Stimulated activated CD4-positive, alpha-beta T cell treated with anti-CD3 and anti-CD28 coated beads, Interleukin-1b, Interleukin-23, amount 100 ng/mL, for 48 hours (primary cell): ENCODE results near the gene HOXB3.
A peak's percentile ranks its signal among the peaks of the same experiment; 100 is the strongest.

Experiments used
- DNase-seq: peaks from one replicate; pipeline ENCODE4 v3.0.0-alpha.2; 2020

Gene HOXB3

GRCh38 chr17:48596735-48597527, 6.9 kb upstream of the HOXB3 start:
- no peak for DNase-seq

- peak; percentile 42 for DNase-seq
These were observed 6.1 kb upstream of the HOXB3 start for GRCh38 chr17:48596000-48596734.

DNA sequence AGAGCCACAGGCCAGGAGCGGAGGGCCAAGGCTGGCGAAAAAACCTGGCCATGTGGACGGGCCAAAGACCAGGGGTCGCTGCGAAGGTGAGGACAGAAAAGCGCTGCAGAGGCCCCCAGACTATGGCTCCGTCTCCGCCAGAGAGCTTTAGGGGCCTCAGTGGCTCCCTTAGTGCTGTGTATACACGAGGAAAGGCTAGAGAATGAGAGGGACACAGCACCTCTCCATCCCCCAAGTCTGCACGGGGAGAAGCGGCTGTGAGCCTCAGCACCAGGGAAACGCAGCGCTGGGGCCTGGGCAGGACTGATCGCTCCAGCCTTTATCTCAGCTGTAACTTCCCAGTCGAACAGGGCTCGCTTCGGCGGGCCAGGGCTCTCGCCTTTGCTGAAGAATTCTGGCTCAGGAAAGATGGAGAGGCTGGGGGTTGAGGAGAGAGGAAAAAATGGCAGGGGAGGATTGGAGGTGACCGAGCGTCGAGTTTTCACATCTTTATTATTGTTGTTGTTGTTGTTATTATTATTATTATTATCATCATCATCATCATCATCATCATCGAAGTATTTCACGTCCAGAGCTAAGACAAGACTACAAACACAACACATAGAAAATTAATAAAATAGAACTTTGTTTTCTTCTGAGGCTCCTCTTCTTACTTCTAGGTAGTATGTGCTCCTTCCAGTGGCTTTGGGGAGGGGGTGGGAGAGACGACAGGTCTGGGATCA, 5.4 kb upstream of the HOXB3 start:
- no peak for DNase-seq

GRCh38 chr17:48594538-48595277, 4.7 kb upstream of the HOXB3 start:
- DNase-seq: no peak

- DNase-seq: peak; percentile 76
These were observed 3.9 kb upstream of the HOXB3 start for GRCh38 chr17:48593840-48594537.

GRCh38 chr17:48593126-48593829, 3.2 kb upstream of the HOXB3 start, which contains the start of gene HOXB5:
Gene HOXB5, minus strand, starts transcription at chr17:48593779. Its CDS starts 97 bp downstream, at chr17:48593682.
- no peak for DNase-seq

GRCh38 chr17:48592577-48592976, 2.5 kb upstream of the HOXB3 start:
- DNase-seq: no peak

GRCh38 chr17:48592057-48592514, 2.0 kb upstream of the HOXB3 start:
- no peak for DNase-seq

GRCh38 chr17:48591255-48592056, 1.4 kb upstream of the HOXB3 start:
- no peak for DNase-seq

GRCh38 chr17:48590607-48591161, 643 bp upstream of the HOXB3 start:
- no peak for DNase-seq

DNA sequence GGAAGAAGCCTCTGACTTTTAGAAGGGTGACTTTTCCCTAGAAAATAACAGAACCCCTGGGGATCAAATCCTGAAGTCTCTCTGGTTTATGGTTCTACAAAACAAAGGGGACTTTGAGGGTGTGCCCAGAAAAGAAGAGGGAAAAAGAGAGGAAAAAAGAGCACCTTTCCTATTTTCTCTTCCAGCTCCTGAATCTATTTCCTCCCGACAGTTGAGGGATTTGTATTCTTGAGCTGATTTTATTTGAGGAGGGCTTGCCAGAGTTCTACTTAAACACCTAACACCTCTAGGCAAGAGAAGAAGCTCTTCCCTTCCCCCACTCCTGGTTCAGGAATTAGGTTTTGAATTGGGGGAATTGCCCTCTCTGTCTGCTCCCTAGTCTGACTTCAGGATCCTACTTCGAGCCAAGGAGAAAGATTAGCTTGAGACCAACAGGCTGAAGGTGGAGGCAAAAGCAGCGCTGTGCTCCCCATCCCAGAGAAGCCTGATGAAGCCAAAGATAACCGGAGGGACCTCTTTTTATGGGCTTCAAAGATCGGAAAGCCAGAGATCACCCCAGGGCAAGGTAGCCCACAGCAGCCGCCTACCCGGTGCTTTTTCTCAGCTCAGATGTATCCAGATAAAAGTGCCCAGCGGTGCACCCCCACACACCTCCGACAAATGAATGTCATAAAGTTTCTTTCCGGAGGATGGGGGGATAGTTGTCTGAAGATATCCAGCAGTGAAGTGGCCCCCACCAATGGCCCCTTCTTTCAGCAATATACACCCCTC, 796 bp downstream of the HOXB3 start:
- no peak for DNase-seq

- no peak for DNase-seq
These were observed 1.5 kb downstream of the HOXB3 start for GRCh38 chr17:48588528-48588927.

DNA sequence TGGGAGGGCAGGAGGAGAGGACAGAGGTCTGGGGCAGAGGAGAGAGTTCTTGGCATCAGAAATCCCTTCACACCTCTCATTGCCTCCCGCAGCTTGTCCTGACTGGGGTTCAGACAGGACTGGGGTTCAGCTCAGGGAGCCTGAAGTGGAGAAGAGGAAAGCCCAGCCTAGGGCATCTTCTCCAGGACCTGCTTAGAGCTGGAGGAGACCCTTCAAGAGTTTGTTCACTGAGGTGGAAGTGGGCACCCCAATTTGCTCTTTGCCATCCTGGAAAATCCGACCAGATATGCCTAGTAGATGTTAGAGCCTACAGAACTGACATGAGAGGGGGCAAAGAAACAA, 2.0 kb downstream of the HOXB3 start:
- no peak for DNase-seq

- DNase-seq: no peak
These were observed 2.6 kb downstream of the HOXB3 start for GRCh38 chr17:48587276-48588073.

DNA sequence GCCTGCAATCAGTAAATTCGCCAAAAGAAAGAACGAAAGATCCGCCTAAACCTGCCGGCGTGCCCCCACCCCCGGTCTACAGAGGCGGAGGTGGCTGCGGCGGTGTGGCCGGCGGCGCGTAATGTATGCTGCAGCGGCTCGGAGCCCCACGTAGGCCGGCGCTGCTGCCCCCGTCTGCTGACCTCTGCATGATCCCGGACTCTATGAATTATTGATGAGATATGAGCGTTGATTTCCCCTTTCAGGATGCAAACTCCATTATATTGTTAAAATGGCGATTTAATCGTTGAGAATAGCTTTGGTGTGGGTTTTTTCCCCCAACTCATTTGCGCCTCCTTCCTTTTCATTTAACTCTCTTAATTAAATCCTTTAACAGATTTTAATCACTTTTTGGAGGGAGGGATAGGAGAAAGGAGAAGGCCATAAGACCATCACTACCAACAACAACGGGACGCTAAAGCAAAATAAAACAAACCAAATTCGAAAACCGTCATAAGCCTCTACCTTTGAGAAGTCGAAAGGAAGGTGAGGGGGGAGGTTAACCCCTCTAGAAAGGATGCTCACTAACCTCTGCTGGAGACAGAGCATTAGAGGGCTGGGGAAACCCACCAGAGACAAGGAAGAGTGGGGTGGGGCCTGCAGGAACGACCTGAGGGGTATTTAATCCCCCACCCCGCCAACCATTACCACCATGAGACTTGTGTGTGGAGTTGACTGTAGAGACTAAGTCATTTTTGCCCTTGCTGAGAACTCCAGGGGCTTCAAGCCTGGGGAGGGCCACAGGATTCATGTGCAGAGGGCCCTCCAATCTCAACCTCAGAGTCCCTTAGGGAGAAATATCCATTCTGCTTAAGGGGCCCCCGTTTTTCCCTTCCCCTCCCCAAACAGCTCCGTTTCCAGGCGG, 3.4 kb downstream of the HOXB3 start:
- no peak for DNase-seq

DNA sequence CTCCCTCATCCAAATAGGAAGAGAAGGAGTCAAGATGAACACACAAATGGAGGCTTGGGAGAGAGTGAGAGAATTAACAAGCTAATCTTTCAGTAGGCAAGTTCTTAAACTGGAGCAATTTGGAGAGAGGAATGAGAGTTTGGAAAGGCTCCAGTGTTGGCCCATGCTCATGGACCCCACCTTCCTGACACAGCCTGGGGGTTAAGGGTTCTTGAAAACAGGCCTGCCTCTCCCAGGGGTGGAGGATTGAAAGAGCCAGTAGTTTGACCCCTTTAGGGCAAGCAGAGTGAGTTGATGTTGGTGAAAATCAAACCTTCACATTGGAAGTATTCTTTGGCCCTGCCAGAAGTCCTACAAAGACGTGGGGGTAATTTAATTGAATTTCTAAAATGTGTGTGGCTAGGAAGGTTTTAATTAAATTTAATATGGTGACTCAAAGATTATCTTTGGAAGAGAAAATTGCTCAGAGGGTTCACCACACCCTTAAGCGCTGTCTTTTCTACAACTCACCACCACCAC, 5.8 kb downstream of the HOXB3 start:
- DNase-seq: no peak

- no peak for DNase-seq
These were observed 6.3 kb downstream of the HOXB3 start for GRCh38 chr17:48583708-48584222.
